ENCODE data around the gene BEAN1. TPM values are rescaled to one million over a fixed set of nuclear protein-coding genes. Genes with fewer than 3 reads are reported as not detected.

The BEAN1 gene
- total and polyA plus RNA-seq, 7 donors: 0.01 to 0.08 TPM; not detected in 5

GRCh38 chr16:66454751-66455150, 27.7 kb downstream of the BEAN1 start:
- Histone ChIP-seq H3K36me3 (ENCODE audit: insufficient read depth in 1 of 2, low read depth in 1 of 2) (no peaks in the 10 kb centered on the region), H3K27ac (no peak overlapping the region), H3K27me3 (ENCODE audit: insufficient read depth in 3 of 3, low read length in 2 of 3) (peaks cover 0 to 10% (median 0%) of the 10 kb centered on the region in 3 donors), H3K4me3 (no peak overlapping the region), H3K9me3 (no peaks in the 10 kb centered on the region), H3K4me1 (no peaks in the 10 kb centered on the region)
- ATAC-seq: no peak
- 58 to 70% (median 65%) methylated on average over 1 of the region's 1 CpG for WGBS, 3 donors
- DNase-seq: no peak
- intact Hi-C loops (cut with DNase I): no loop called here
- TF ChIP-seq, protein P1, sequence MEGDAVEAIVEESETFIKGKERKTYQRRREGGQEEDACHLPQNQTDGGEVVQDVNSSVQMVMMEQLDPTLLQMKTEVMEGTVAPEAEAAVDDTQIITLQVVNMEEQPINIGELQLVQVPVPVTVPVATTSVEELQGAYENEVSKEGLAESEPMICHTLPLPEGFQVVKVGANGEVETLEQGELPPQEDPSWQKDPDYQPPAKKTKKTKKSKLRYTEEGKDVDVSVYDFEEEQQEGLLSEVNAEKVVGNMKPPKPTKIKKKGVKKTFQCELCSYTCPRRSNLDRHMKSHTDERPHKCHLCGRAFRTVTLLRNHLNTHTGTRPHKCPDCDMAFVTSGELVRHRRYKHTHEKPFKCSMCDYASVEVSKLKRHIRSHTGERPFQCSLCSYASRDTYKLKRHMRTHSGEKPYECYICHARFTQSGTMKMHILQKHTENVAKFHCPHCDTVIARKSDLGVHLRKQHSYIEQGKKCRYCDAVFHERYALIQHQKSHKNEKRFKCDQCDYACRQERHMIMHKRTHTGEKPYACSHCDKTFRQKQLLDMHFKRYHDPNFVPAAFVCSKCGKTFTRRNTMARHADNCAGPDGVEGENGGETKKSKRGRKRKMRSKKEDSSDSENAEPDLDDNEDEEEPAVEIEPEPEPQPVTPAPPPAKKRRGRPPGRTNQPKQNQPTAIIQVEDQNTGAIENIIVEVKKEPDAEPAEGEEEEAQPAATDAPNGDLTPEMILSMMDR (IDR thresholded peaks at IDR 0.05): no peak

DNA sequence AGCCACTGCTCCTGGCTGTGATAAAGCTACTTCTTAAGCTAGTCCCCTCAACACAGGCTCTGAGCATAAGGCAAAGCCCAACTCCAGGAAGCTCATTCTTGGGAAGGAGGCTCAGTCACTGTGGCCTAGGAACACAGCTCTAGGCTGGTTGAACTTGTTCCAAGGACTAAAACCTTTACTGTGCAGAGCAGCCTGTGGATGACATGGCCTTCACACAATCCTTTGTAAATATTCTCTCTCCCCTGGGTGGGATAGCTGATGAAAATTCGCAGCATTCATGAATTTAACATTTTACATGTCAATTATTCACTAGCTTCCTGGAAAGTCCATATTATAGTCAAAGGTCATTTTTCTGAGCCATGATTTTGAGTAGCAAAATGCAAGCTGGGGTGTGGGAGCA, 28.9 kb downstream of the BEAN1 start:
- no peak overlapping the region for H3K27ac ChIP-seq
- intact Hi-C loops (cut with DNase I): no loop called here
- H3K36me3 ChIP-seq (ENCODE audit: insufficient read depth in 1 of 2, low read depth in 1 of 2): no peaks in the 10 kb centered on the region
- WGBS, 3 donors: 86 to 100% (median 90%) methylated on average over 1 of the region's 1 CpG
- no peaks in the 10 kb centered on the region for H3K4me1 ChIP-seq
- ATAC-seq: no peak
- no peak for DNase-seq
- peaks cover 0 to 21% (median 0%) of the 10 kb centered on the region in 3 donors for H3K27me3 ChIP-seq (ENCODE audit: insufficient read depth in 3 of 3, low read length in 2 of 3)
- TF ChIP-seq, protein P1 (IDR thresholded peaks at IDR 0.05): no peak
- H3K4me3 ChIP-seq: no peak overlapping the region
- H3K9me3 ChIP-seq: no peaks in the 10 kb centered on the region

DNA sequence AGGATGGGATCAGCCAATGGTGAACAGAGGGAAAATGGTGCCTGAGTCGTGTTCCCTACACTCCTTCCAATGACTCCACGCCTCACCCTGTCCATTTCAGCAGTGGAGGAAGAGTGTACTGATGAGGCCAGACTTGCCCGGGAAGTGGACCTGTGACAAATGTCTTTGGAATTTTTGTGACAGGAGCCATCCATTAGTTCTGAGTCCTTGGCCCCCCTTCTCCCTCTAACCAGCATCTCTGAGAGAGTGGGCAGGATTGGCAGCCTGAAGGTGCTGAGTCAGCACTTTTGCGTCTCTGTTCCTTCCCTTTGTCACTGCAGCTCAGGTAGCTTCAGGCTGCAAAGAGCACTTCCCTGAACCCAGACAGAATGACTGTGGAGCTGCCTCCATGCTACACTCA, 30.8 kb downstream of the BEAN1 start:
- DNase-seq (no peak), ATAC-seq (no peak)
- intact Hi-C loops (cut with DNase I): no loop called here
- Histone ChIP-seq H3K9me3 (no peaks in the 10 kb centered on the region), H3K27me3 (ENCODE audit: insufficient read depth in 3 of 3, low read length in 2 of 3) (peaks cover 0 to 23% (median 2%) of the 10 kb centered on the region in 3 donors), H3K36me3 (ENCODE audit: insufficient read depth in 1 of 2, low read depth in 1 of 2) (no peaks in the 10 kb centered on the region), H3K4me1 (no peaks in the 10 kb centered on the region), H3K27ac (no peak overlapping the region), H3K4me3 (no peak overlapping the region)
- WGBS, 3 donors: 43 to 54% (median 47%) methylated on average over 4 of the region's 4 CpGs
- TF ChIP-seq, protein P1 (IDR thresholded peaks at IDR 0.05): no peak

DNA sequence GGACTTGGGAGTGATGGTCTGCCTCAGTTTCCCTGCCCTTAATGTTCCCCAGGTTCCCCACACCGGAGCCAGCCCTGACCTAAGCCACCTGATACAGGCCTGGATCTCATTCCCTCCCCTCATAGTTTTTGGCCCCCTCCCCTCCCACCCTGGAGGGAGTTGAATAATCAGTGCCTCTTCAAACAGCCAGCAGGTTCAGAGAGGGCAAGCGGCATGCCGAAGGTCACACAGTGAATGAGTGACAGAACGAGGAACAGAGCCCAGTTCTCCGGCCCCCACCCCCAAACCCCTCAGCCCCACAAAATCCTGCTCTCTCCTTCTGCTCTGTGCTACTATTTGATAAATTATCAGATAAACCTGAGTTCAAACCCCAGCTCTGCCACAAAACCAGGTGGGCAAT, 31.2 kb downstream of the BEAN1 start:
- Histone ChIP-seq H3K27ac (no peak overlapping the region), H3K4me1 (no peaks in the 10 kb centered on the region), H3K4me3 (no peak overlapping the region), H3K9me3 (no peaks in the 10 kb centered on the region), H3K36me3 (ENCODE audit: insufficient read depth in 1 of 2, low read depth in 1 of 2) (no peaks in the 10 kb centered on the region), H3K27me3 (ENCODE audit: insufficient read depth in 3 of 3, low read length in 2 of 3) (peaks cover 0 to 23% (median 2%) of the 10 kb centered on the region in 3 donors)
- no peak for ATAC-seq
- WGBS, 3 donors: 89 to 100% (median 98%) methylated on average over 5 of the region's 5 CpGs
- intact Hi-C loops (cut with DNase I): no loop called here
- TF ChIP-seq, protein P1 (IDR thresholded peaks at IDR 0.05): no peak
- no peak for DNase-seq

- 73 to 79% (median 76%) methylated on average over 7 of the region's 7 CpGs for WGBS, 3 donors
- H3K27ac ChIP-seq: no peak overlapping the region
- no peaks in the 10 kb centered on the region for H3K4me1 ChIP-seq
- no peaks in the 10 kb centered on the region for H3K36me3 ChIP-seq (ENCODE audit: insufficient read depth in 1 of 2, low read depth in 1 of 2)
- intact Hi-C loops (cut with DNase I): no loop called here
- no peak for DNase-seq
- no peaks in the 10 kb centered on the region for H3K9me3 ChIP-seq
- ATAC-seq: no peak
- no peak overlapping the region for H3K4me3 ChIP-seq
- TF ChIP-seq, protein P1 (IDR thresholded peaks at IDR 0.05): no peak
- peaks cover 0 to 23% (median 2%) of the 10 kb centered on the region in 3 donors for H3K27me3 ChIP-seq (ENCODE audit: insufficient read depth in 3 of 3, low read length in 2 of 3)
Measured at GRCh38 chr16:66458853-66459252, 31.8 kb downstream of the BEAN1 start.
